Measurements from ENCODE around the gene PLXND1.

Gene PLXND1

DNA sequence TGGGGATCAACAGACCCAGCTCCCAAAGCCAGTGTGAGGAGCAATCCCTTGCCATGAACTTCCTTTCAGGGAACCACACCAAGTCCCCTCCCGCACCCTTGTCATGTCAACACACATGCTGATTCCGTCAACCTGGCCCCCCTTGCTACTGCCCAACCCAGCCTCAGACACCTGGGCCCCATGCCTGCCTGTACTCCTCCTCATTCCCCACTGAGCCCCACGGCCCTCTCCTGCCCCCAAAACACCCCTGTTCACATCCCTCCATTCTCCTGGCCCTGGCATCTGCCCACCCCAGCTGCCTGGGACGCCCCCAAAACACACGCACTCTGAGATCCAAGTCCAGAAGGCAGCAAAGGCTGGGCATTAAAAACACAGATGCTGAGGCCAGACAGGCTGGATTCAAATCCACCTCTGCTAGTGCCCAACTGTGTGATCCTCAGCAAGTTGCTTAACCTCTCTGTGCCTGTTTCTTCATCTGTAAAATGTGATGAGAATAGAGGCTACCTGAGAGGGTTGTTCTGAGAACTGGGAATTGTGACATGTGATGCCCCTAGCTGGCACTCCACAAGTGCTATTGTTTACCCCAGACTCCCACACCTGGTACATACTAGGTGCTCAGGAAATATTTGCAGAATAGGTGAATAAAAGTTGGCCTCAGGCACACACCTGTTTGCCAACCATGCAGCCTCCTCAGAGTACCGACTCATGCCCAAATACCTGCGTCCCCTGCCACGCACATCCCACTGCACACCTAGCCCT lies 2.3 kb downstream of the PLXND1 start:
- no peak for DNase-seq (ENCODE audit: insufficient read length)
- no peak for TF ChIP-seq POLR2A (IDR thresholded peaks at IDR 0.05; ENCODE audit: low read depth, low read length)
- no peak for TF ChIP-seq POLR2AphosphoS5 (IDR thresholded peaks at IDR 0.05; ENCODE audit: low read depth, low read length)
- no peak for TF ChIP-seq TAF1 (IDR thresholded peaks at IDR 0.05; ENCODE audit: borderline replicate concordance, low read depth, low read length)
- no peak for FAIRE-seq

DNA sequence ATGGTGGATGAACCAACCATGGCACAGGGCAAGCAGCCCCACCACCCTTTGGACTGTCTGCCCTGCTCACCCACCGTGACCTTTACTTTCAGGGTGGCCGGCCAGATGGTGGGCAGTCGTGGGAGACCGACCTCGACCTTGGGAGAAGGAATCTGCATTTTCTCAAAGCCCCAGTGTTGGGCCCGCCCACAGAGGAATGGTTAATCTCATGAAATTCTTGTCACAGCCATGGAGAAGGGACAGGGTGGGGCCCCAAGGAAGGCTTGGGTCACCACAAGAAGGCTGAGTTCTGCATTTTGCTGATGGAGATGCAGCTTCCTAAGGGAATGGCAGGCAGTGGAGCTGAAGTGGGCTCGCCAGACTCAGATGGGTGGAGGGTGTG lies 2.9 kb downstream of the PLXND1 start:
- no peak for DNase-seq (ENCODE audit: insufficient read length)
- TF ChIP-seq TAF1 (IDR thresholded peaks at IDR 0.05; ENCODE audit: borderline replicate concordance, low read depth, low read length) (no peak), POLR2A (IDR thresholded peaks at IDR 0.05; ENCODE audit: low read depth, low read length) (no peak), POLR2AphosphoS5 (IDR thresholded peaks at IDR 0.05; ENCODE audit: low read depth, low read length) (no peak)
- no peak for FAIRE-seq

DNA sequence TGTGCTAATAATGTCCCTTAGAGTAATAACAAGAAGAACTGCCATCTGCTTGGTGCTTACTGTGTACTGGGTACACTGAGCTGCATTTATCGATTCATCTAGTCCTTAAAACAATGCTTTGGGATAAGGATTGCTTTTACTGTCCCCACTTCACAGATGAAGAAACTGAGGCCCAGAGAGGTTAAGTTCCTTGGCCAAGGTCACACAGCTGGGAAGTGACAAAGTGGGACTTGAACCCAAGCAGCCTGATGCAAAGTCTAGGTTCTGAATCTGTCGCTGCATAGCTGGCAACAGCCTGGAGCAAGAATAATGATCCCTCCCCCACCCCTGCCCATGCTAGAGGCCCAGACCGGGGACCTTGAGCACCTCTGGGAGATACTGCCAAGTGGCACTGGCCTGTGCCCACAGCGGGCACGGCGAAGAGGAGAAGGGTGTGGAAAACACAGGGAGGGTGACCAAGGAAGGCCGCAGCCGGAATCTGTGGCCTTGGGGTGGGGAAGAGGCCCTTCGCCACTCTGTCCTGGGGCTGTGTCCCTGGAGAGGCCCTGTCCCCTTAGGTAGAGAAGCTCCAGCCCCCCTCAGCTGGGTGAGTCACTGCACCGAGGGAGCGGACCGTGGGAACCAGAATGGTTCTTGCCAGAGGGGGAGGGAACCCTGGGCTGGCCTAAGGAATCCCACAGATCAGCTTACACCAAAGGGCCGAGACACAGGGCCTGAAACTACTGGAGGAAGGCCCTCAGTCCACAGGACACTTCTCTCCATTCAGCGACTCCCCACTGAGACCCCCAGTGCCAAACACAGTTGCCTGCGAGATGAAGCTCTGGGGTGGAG lies 3.5 kb downstream of the PLXND1 start:
- TF ChIP-seq POLR2A (IDR thresholded peaks at IDR 0.05; ENCODE audit: low read depth, low read length) (no peak), POLR2AphosphoS5 (IDR thresholded peaks at IDR 0.05; ENCODE audit: low read depth, low read length) (no peak), TAF1 (IDR thresholded peaks at IDR 0.05; ENCODE audit: borderline replicate concordance, low read depth, low read length) (no peak)
- FAIRE-seq (no peak), DNase-seq (ENCODE audit: insufficient read length) (no peak)

DNA sequence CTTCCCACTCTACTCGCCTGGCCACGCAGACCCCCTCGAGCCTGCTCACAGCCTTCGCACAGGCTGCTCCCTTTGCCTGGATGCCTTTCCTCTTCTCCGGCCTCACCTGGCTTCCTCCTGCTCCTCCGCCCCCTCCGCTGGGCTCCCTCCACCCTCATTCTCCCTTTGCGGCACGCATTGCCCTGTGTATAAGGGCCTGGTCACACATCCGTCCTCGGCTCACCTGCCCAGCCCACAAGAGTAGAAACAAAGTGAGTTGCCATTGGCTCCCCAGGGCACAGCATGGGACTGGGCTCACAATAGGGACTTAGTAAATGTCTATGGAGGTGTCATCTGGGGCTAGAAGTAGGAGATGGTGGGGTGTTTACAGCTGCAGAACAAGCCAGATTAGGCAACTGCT lies 4.2 kb downstream of the PLXND1 start:
- DNase-seq (ENCODE audit: insufficient read length) (no peak), FAIRE-seq (no peak)

DNA sequence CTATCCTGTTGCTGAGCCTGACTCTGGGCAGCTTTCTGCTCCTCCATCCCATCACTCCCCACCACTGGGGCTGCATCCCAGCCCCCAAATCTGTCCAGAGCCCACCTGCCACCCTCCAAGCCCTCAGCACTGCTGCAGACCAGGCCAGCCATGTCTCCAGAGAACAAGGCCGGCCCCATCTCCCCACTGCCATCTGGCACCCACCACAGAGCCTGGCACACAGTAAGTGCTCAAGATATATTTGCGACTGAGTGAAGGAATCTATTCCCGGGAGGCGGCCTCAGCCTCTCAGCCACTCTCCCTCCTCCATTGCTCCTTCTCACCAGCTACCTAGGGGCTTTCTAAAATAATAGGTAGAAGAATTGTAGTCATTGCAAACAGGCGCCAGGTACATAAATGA lies 4.8 kb downstream of the PLXND1 start:
- DNase-seq (ENCODE audit: insufficient read length): no peak
- no peak for FAIRE-seq
- TF ChIP-seq POLR2AphosphoS5 (IDR thresholded peaks at IDR 0.05; ENCODE audit: low read depth, low read length) (no peak), POLR2A (IDR thresholded peaks at IDR 0.05; ENCODE audit: low read depth, low read length) (no peak), TAF1 (IDR thresholded peaks at IDR 0.05; ENCODE audit: borderline replicate concordance, low read depth, low read length) (no peak)

More for the DNA sequence above, 4.2 kb downstream of the PLXND1 start:
- TF ChIP-seq POLR2A (IDR thresholded peaks at IDR 0.05; ENCODE audit: low read depth, low read length) (no peak), TAF1 (IDR thresholded peaks at IDR 0.05; ENCODE audit: borderline replicate concordance, low read depth, low read length) (no peak), POLR2AphosphoS5 (IDR thresholded peaks at IDR 0.05; ENCODE audit: low read depth, low read length) (no peak)

DNA sequence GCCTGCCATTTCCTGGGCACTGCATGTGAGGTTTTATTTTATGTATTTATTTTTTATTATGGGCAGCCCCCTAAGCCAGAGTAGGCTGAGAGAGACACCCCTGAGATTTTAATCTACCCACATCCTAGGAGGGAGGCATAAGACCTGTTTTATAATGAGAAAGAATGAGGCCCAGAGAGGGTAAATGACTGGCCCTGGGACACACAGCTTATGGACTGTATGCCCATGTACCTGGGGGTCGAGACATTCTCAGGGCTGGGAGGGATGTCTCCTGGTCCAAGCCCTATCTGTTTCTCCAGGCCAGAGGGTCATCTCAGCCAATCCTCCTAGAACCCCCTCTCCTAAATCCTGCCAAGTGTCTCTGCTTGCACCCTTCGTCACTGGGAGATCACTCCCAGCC lies 6.1 kb downstream of the PLXND1 start:
- TF ChIP-seq POLR2A (IDR thresholded peaks at IDR 0.05; ENCODE audit: low read depth, low read length): no peak
- no peak for TF ChIP-seq POLR2AphosphoS5 (IDR thresholded peaks at IDR 0.05; ENCODE audit: low read depth, low read length)
- no peak for TF ChIP-seq TAF1 (IDR thresholded peaks at IDR 0.05; ENCODE audit: borderline replicate concordance, low read depth, low read length)
- no peak for DNase-seq (ENCODE audit: insufficient read length)
- FAIRE-seq: no peak

DNA sequence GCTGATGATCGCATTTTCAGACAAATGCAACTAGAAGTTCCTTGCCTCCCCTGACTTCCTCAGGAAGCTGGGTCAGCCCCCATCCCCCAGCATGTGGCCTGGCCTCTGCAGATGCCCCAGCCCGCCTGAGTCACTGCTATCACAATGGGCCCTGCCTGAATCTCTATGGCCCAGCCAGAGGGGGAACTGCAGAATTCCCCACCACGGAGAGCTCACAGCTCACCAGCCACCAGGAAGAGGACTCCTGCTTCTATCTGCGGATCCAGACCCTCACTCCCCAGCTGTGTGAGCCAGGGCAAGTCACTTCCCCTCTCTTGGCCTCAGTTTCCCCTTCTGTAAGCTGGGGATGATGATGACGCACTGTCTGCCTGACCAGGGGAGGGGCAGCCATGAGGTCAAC lies 6.9 kb downstream of the PLXND1 start:
- FAIRE-seq (no peak), DNase-seq (ENCODE audit: insufficient read length) (no peak)
- TF ChIP-seq TAF1 (IDR thresholded peaks at IDR 0.05; ENCODE audit: borderline replicate concordance, low read depth, low read length) (no peak), POLR2A (IDR thresholded peaks at IDR 0.05; ENCODE audit: low read depth, low read length) (no peak), POLR2AphosphoS5 (IDR thresholded peaks at IDR 0.05; ENCODE audit: low read depth, low read length) (no peak)

DNA sequence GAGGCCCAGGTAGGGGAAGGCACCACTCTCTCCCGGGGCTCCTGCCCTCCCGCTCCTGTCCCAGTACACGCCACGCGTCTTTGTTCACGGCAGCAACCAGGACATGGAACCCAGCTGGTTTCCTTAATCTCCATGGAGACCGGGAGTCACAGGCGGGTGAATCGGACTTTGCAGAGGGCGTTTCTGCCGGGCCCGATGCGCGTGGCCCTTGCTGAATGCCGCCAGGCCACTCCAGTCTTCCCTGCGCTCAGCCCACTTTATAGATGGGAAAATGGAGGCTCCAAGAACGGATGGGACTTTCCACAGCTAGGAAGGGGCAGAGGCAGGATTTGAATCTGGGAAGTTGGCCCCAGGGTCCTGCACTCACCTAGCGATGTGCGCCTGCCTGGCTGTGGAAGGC lies 7.4 kb downstream of the PLXND1 start:
- FAIRE-seq: no peak

DNA sequence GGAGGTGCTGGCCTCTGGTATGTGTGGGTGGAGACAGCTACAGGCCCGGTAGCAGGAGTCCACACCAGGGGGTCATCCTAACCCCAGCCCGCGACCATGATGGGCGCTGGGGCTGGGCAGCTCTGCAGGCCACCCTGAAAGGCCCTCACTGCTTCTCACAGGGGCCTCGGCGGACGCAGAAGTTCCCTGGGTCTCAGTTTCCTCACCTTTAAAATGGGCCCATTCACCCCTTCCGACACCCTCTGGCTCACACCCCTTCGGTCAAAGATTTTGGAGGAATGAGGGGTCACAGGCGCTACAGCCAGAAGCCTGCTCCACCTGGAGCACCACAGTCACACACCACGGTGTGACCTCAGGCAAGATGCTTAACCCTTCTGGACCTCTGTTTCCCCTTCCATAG lies 8.0 kb downstream of the PLXND1 start:
- FAIRE-seq (no peak), DNase-seq (ENCODE audit: insufficient read length) (no peak)
- TF ChIP-seq POLR2AphosphoS5 (IDR thresholded peaks at IDR 0.05; ENCODE audit: low read depth, low read length) (no peak), TAF1 (IDR thresholded peaks at IDR 0.05; ENCODE audit: borderline replicate concordance, low read depth, low read length) (no peak)

More for the DNA sequence above, 7.4 kb downstream of the PLXND1 start:
- no peak for DNase-seq (ENCODE audit: insufficient read length)
- TF ChIP-seq TAF1 (IDR thresholded peaks at IDR 0.05; ENCODE audit: borderline replicate concordance, low read depth, low read length): no peak
- no peak for TF ChIP-seq POLR2A (IDR thresholded peaks at IDR 0.05; ENCODE audit: low read depth, low read length)
- TF ChIP-seq POLR2AphosphoS5 (IDR thresholded peaks at IDR 0.05; ENCODE audit: low read depth, low read length): no peak

DNA sequence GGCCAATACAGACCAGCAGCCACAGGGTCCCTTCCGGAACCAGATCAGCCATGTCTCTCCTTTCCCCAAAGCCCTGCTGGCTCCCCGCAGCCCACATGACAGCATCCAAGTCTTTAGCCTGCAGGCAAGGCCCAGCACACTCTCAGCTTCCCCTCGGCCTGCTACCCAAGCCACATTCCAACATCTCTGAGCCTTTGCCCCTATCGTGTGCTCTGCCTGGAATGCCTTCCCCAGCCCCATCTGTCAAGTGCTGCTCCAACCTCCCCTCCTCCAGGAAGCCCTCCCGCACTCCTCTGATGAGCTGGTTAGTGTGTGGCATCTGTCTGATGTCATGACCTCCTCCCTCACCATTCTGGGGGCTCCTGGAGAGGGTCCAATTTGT lies 8.5 kb downstream of the PLXND1 start:
- DNase-seq (ENCODE audit: insufficient read length) (no peak), FAIRE-seq (no peak)
- no peak for TF ChIP-seq TAF1 (IDR thresholded peaks at IDR 0.05; ENCODE audit: borderline replicate concordance, low read depth, low read length)
- no peak for TF ChIP-seq POLR2A (IDR thresholded peaks at IDR 0.05; ENCODE audit: low read depth, low read length)
- TF ChIP-seq POLR2AphosphoS5 (IDR thresholded peaks at IDR 0.05; ENCODE audit: low read depth, low read length): no peak

DNA sequence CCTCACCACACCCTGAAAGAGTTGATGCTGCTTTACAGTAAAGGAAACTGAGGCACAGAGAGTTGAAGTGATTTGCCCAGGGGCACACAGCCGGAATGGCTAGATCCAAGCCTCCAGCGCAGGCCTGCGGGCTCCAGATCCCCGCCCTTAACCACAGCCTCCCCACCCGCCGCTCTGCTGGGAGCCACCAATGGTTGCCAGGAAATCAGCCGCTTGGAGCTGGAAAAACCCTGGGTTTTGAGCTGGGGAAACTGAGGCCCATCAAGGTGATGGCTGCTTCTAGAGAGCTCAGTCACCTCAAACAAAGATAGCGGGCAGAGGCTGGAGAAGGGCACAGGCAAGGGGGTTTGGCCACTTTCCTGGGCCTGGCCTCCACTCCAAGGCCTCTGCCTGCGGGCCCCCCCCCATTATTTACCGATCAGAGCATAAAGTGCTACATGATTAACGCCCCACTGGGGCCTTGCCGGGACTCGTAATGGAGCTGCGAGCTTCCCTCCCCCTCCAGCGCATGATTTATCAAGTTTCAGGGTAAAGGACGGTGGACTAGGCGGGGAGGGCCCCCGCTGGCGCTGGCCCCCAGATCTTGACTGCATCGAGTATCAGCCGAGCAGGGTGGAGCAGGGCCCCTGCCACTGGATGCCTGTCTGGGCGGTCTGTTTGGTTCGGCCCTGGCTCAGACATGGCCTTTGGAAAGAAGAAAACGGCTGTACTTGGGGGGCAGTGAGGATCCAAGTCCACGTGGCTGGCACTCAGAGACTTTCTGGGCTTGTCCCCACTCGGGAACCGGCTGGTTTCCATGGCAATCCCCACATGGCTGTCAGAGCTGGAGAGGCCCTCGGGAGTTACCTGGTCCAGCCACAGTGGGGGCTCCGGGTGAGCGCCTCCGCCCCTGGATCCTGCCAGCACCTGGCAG lies 9.1 kb downstream of the PLXND1 start:
- DNase-seq (ENCODE audit: insufficient read length) (no peak), FAIRE-seq (no peak)
- TF ChIP-seq TAF1 (IDR thresholded peaks at IDR 0.05; ENCODE audit: borderline replicate concordance, low read depth, low read length): no peak
- no peak for TF ChIP-seq POLR2AphosphoS5 (IDR thresholded peaks at IDR 0.05; ENCODE audit: low read depth, low read length)
- no peak for TF ChIP-seq POLR2A (IDR thresholded peaks at IDR 0.05; ENCODE audit: low read depth, low read length)

All from GM12892 (cell line).